ENCODE results near the gene ETS1. TPM values are rescaled to one million over a fixed set of nuclear protein-coding genes. Genes with fewer than 3 reads are reported as not detected.
A peak's percentile ranks its signal among the peaks of the same experiment; 100 is the strongest.

Gene ETS1
- total RNA-seq, 4 donors from 2014 or later = 72.4 to 211 (median 165) TPM

- DNase-seq (ENCODE audit: low spot score) (no peak), ATAC-seq (ENCODE audit: low FRiP score) (no peak)
- TF ChIP-seq CTCF (IDR thresholded peaks at IDR 0.05) = no peak
Observed at GRCh38 chr11:128551611-128552335, 35.6 kb downstream of the ETS1 start.

GRCh38 chr11:128551058-128551457, 36.3 kb downstream of the ETS1 start:
- ATAC-seq (ENCODE audit: low FRiP score) (no peak), DNase-seq (ENCODE audit: low spot score) (no peak)
- TF ChIP-seq CTCF (IDR thresholded peaks at IDR 0.05) = no peak

- ATAC-seq (ENCODE audit: low FRiP score) (no peak), DNase-seq (ENCODE audit: low spot score) (no peak)
- no peak for TF ChIP-seq CTCF (IDR thresholded peaks at IDR 0.05)
Observed at GRCh38 chr11:128550261-128550821, 37.0 kb downstream of the ETS1 start.

- DNase-seq (ENCODE audit: low spot score) (no peak), ATAC-seq (ENCODE audit: low FRiP score) (peak; percentile 18)
- TF ChIP-seq CTCF (IDR thresholded peaks at IDR 0.05) = no peak
Observed at GRCh38 chr11:128549256-128549944, 38.0 kb downstream of the ETS1 start.

- TF ChIP-seq CTCF (IDR thresholded peaks at IDR 0.05) = no peak
- ATAC-seq (ENCODE audit: low FRiP score) (peak; percentile 88), DNase-seq (ENCODE audit: low spot score) (no peak)
Observed at GRCh38 chr11:128548649-128549255, 38.6 kb downstream of the ETS1 start.

- TF ChIP-seq CTCF (IDR thresholded peaks at IDR 0.05) = no peak
- no peak for ATAC-seq (ENCODE audit: low FRiP score)
- DNase-seq (ENCODE audit: low spot score) = no peak
Observed at GRCh38 chr11:128547946-128548648, 39.3 kb downstream of the ETS1 start.
